CD14-positive monocyte (primary cell): ENCODE measurements around the gene TNPO1. TPM values are rescaled to one million over a fixed set of nuclear protein-coding genes. Genes with fewer than 3 reads are reported as not detected.

ENCODE experiments used
- DNase-seq, 3 donors: peaks; one replicate each; pipeline ENCODE4 v3.0.0-alpha.2; 2011 to 2022
- H2AFZ ChIP-seq: 2 replicates; pipeline ENCODE4 v1.6.0; 2012; ENCODE audit warnings: mild to moderate bottlenecking, low read depth, low read length, inconsistent platforms; ENCODE audit not compliant: insufficient read depth, poor library complexity, severe bottlenecking
- H3K27ac ChIP-seq, 2 donors: 1 replicate in 1 of 2; 2 replicates in 1 of 2; pipeline ENCODE4 v1.5.1; 2012 to 2013; ENCODE audit warnings: low read length in 2 of 2, control low read depth in 1 of 2, inconsistent platforms in 1 of 2, low read depth in 1 of 2, mild to moderate bottlenecking in 1 of 2
- H3K27me3 ChIP-seq, 2 donors: one replicate each; pipeline versions ENCODE4 v1.6.0 to v1.6.1; 2011 to 2013; ENCODE audit warnings: low read length in 2 of 2; ENCODE audit not compliant: control insufficient read depth in 2 of 2, insufficient read depth in 2 of 2
- H3K36me3 ChIP-seq, 2 donors: replicated peaks in 1 of 2; 1 replicate in 1 of 2; 2 replicates in 1 of 2; pipeline versions ENCODE4 v1.5.1 to v1.6.1; 2012 to 2013; ENCODE audit warnings: low read length in 2 of 2, control low read depth in 1 of 2, inconsistent platforms in 1 of 2, mild to moderate bottlenecking in 1 of 2; ENCODE audit not compliant: insufficient read depth in 2 of 2, control insufficient read depth in 1 of 2
- H3K4me1 ChIP-seq, 2 donors: 1 replicate in 1 of 2; 2 replicates in 1 of 2; pipeline versions ENCODE4 v1.5.1 to v1.6.1; 2012 to 2013; ENCODE audit warnings: low read length in 2 of 2, control low read depth in 1 of 2, inconsistent platforms in 1 of 2, mild to moderate bottlenecking in 1 of 2, moderate library complexity in 1 of 2; ENCODE audit not compliant: insufficient read depth in 2 of 2, control insufficient read depth in 1 of 2
- H3K4me2 ChIP-seq: replicated peaks from 2 replicates; pipeline ENCODE3; 2012; ENCODE audit warnings: low read length, moderate library complexity, mild to moderate bottlenecking; ENCODE audit not compliant: poor library complexity, severe bottlenecking; ENCODE audit errors: extremely low read depth
- H3K4me3 ChIP-seq, 3 experiments: fragments of 200-600 bp in 1 of 3; sonication (generic) in 1 of 3; replicated peaks in 1 of 3; 1 replicate in 2 of 3; 2 replicates in 1 of 3; pipeline ENCODE4 v1.5.1; 2011 to 2013; ENCODE audit warnings: low read length in 3 of 3, mild to moderate bottlenecking in 3 of 3, control low read depth in 2 of 3, low read depth in 2 of 3, inconsistent platforms in 1 of 3, moderate library complexity in 1 of 3
- H3K79me2 ChIP-seq: 2 replicates; pipeline ENCODE4 v1.6.0; 2012; ENCODE audit warnings: mild to moderate bottlenecking, control low read depth, inconsistent platforms, low read length, moderate library complexity; ENCODE audit not compliant: insufficient read depth
- H3K9ac ChIP-seq: 2 replicates; pipeline ENCODE4 v1.6.0; 2017; ENCODE audit warnings: low read length, mild to moderate bottlenecking; ENCODE audit not compliant: insufficient read depth, poor library complexity, severe bottlenecking
- H3K9me3 ChIP-seq, 2 donors: replicated peaks in 1 of 2; 1 replicate in 1 of 2; 2 replicates in 1 of 2; pipeline versions ENCODE4 v1.5.1 to v1.6.1; 2012 to 2013; ENCODE audit warnings: low read length in 2 of 2, control low read depth in 1 of 2; ENCODE audit not compliant: control insufficient read depth in 1 of 2, insufficient read depth in 1 of 2
- H4K20me1 ChIP-seq: 2 replicates; pipeline ENCODE4 v1.6.0; 2012; ENCODE audit warnings: mild to moderate bottlenecking, low read length, control low read depth, moderate library complexity; ENCODE audit not compliant: insufficient read depth
- H3K27ac Mint-ChIP-seq, 7 donors: one replicate each; pipeline ENCODE4 v1.8.0; 2020; ENCODE audit warnings: mild to moderate bottlenecking in 7 of 7, mixed read lengths in 7 of 7, moderate library complexity in 6 of 7, inconsistent platforms in 2 of 7
- H3K27me3 Mint-ChIP-seq, 3 donors: one replicate each; pipeline ENCODE4 v1.8.0; 2021 to 2022; ENCODE audit warnings: low read depth in 3 of 3, mild to moderate bottlenecking in 3 of 3, mixed read lengths in 3 of 3, moderate library complexity in 3 of 3, inconsistent platforms in 1 of 3
- H3K36me3 Mint-ChIP-seq, 2 donors: one replicate each; pipeline ENCODE4 v1.8.0; 2020; ENCODE audit warnings: mixed read lengths in 2 of 2, inconsistent platforms in 1 of 2, mild to moderate bottlenecking in 1 of 2
- H3K4me1 Mint-ChIP-seq: one replicate; pipeline ENCODE4 v1.8.0; 2020; ENCODE audit warnings: mild to moderate bottlenecking, mixed read lengths
- H3K4me3 Mint-ChIP-seq, 2 donors: one replicate each; pipeline ENCODE4 v1.8.0; 2020; ENCODE audit warnings: mild to moderate bottlenecking in 2 of 2, mixed read lengths in 2 of 2, moderate library complexity in 1 of 2
- H3K9me3 Mint-ChIP-seq, 7 donors: one replicate each; pipeline ENCODE4 v1.8.0; 2020 to 2022; ENCODE audit warnings: mixed read lengths in 7 of 7, mild to moderate bottlenecking in 6 of 7, moderate library complexity in 6 of 7, inconsistent platforms in 2 of 7
- WGBS: methylation state at CpG from one replicate; pipeline ENCODE4 v1.1.5; 2013; ENCODE audit warnings: missing lambda C conversion rate; ENCODE audit not compliant: insufficient coverage; 5-methylcytosine and 5-hydroxymethylcytosine counted together
- intact Hi-C, 2 donors: fragments of 100-400 bp; cut with micrococcal nuclease; formaldehyde crosslinking; loops; one replicate each; pipeline versions ENCODE4 v1.15.0 to v1.15.1; 2023
- polyA plus RNA-seq, 3 donors: library from polyadenylated mRNA; depleted of rRNA in 1 of 3; unstranded in 2 of 3; stranded (reverse) in 1 of 3; fragments of 300-500 nt in 2 of 3; fragments of >200 nt in 1 of 3; fragmentation: Illumina TruSeq in 2 of 3; gene quantifications; 1 replicate in 2 of 3; 2 replicates in 1 of 3; pipeline ENCODE4 v1.2.3, GENCODE V29; 2012 to 2021
- TF ChIP-seq, protein P1 (sequence below): fragments of 200-600 bp; IDR thresholded peaks from one replicate; pipeline ENCODE4 v1.8.0; 2022; ENCODE audit warnings: antibody characterized with exemption, mild to moderate bottlenecking

The TNPO1 gene
- polyA plus RNA-seq, 3 donors = 9.3 to 28.1 (median 26.3) TPM

DNA sequence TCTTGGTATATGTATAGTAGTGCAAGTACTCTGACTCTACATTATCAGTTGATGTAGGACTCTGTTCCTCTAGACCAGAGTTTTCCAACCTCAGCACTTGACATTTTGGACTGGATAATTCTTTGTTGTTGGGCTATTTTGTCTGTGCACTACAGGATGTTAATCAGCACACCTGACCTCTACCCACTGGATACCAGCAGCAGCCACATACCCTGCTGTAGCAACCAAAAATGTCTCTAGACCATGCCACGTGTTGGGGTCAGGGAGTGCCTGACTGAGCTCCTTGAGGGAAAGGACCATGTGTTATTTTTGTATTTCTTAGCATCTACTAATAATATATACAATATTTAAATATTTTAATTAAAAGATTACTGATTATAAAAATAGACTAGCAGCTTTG lies 42.7 kb downstream of the TNPO1 start:
- peaks cover 60 to 86% of the 10 kb centered on the region in 2 donors for H3K36me3 Mint-ChIP-seq
- Histone ChIP-seq H4K20me1 (peaks cover 78% of the 10 kb centered on the region), H3K4me2 (no peak overlapping the region), H3K27ac (no peak overlapping the region), H3K27me3 (no peaks in the 10 kb centered on the region), H3K4me3 (no peak overlapping the region), H2AFZ (no peak overlapping the region), H3K4me1 (no peaks in the 10 kb centered on the region), H3K79me2 (peaks cover 80% of the 10 kb centered on the region), H3K9ac (no peak overlapping the region), H3K36me3 (peaks cover 80 to 98% of the 10 kb centered on the region in 2 donors), H3K9me3 (no peaks in the 10 kb centered on the region)
- peaks cover 0 to 1% (median 0%) of the 10 kb centered on the region in 3 donors for H3K27me3 Mint-ChIP-seq
- H3K27ac Mint-ChIP-seq = peak overlapping the region in 1 of 7 donors; percentile 42
- peaks cover under 1% of the 10 kb centered on the region for H3K4me1 Mint-ChIP-seq
- H3K9me3 Mint-ChIP-seq = peaks cover 0 to 2% (median 0%) of the 10 kb centered on the region in 7 donors
- no CpG with 5 or more reads among the region's 1 CpG for WGBS
- H3K4me3 Mint-ChIP-seq = no peak overlapping the region
- DNase-seq = no peak
- TF ChIP-seq, protein P1, sequence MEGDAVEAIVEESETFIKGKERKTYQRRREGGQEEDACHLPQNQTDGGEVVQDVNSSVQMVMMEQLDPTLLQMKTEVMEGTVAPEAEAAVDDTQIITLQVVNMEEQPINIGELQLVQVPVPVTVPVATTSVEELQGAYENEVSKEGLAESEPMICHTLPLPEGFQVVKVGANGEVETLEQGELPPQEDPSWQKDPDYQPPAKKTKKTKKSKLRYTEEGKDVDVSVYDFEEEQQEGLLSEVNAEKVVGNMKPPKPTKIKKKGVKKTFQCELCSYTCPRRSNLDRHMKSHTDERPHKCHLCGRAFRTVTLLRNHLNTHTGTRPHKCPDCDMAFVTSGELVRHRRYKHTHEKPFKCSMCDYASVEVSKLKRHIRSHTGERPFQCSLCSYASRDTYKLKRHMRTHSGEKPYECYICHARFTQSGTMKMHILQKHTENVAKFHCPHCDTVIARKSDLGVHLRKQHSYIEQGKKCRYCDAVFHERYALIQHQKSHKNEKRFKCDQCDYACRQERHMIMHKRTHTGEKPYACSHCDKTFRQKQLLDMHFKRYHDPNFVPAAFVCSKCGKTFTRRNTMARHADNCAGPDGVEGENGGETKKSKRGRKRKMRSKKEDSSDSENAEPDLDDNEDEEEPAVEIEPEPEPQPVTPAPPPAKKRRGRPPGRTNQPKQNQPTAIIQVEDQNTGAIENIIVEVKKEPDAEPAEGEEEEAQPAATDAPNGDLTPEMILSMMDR = no peak
- intact Hi-C loops = no loop called here

DNA sequence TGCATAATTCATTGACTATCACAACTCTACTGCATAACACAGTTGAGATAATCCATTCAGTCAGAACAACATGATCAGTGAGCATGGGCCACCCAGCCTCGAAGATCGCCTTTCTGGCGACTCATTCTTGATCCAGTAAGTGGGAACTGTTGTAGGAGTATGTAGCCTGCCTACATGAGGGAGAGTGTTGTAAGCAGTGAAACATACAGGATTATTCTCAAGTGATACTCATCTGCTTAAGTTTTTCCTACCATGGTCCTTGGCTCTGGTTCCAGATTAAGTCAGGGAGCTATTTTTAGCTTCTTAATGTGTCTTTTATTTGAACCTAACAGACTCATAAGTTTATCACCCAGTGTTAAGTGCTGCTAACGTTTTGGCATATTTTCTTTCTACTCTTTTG lies 44.0 kb downstream of the TNPO1 start:
- no peaks in the 10 kb centered on the region for H3K4me1 ChIP-seq
- H3K9me3 ChIP-seq = no peaks in the 10 kb centered on the region
- no peak overlapping the region for H3K9ac ChIP-seq
- no peak overlapping the region for H3K4me3 Mint-ChIP-seq
- intact Hi-C loops = no loop called here
- peaks cover 67% of the 10 kb centered on the region for H3K79me2 ChIP-seq
- H3K36me3 ChIP-seq = peaks cover 80 to 99% of the 10 kb centered on the region in 2 donors
- no peaks in the 10 kb centered on the region for H3K27me3 ChIP-seq
- H3K27ac ChIP-seq = no peak overlapping the region
- H3K4me3 ChIP-seq = no peak overlapping the region
- WGBS = 82% methylated on average over 3 of the region's 4 CpGs
- no peak overlapping the region for H2AFZ ChIP-seq
- peaks cover 69% of the 10 kb centered on the region for H4K20me1 ChIP-seq
- H3K27me3 Mint-ChIP-seq = peaks cover 0 to 1% (median 0%) of the 10 kb centered on the region in 3 donors
- TF ChIP-seq, protein P1 = no peak
- peaks cover 0 to 2% (median 0%) of the 10 kb centered on the region in 7 donors for H3K9me3 Mint-ChIP-seq
- peaks cover 60 to 89% of the 10 kb centered on the region in 2 donors for H3K36me3 Mint-ChIP-seq
- H3K4me2 ChIP-seq = no peak overlapping the region
- no peaks in the 10 kb centered on the region for H3K4me1 Mint-ChIP-seq
- H3K27ac Mint-ChIP-seq = peak overlapping the region in 1 of 7 donors; percentile 66
- no peak for DNase-seq
